ENCODE measurements around the gene VPS51. TPM values are rescaled to one million over a fixed set of nuclear protein-coding genes. Genes with fewer than 3 reads are reported as not detected.
A peak's percentile ranks its signal among the peaks of the same experiment; 100 is the strongest.

The VPS51 gene
- total and polyA plus RNA-seq, 9 of the 15 experiments (the other 6 are each of a cell fraction or from before 2014, with no cell fraction given) = 1.8 to 143 (median 46.8) TPM

DNA sequence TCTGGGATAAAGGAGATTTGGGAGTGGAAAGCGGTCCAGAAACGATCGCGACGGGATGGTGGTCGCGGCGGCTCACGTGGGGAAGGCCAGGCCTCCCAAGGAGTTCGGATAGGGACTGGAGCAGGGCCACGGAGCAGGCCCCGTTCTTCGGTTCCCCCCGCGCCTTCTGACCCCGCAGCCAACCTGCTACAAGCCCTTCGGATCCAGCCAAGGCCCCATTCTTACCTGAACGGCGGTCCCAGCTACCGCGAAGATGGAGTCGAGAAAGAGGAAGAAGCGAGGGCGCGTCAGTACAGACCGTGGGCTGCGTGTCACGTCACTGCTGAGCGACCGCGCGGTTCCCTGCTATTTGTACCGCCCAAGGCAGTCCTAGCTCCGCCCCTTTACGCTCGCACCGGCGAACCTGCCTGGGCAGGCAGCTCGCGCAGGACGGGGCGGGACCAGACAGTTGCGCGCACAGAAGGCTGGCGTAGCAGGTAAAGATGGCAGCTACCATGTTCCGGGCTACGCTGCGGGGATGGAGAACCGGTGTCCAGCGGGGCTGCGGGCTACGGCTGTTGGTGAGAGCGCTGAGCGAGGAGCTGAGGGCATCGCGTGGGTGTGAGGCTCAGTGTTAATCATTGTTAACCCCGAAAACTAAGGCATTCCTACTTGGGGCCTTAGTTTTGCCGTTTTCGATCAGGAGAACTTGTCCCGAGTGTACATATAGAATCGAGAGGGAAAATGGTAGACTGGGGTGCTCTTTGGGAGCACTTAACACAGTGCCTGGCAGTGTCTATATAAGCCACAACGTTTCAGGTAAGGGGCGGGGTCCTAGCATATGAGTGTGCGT lies 26.1 kb downstream of the VPS51 start, which contains the start of the genes FAU and MRPL49 (continued):
- no peak for TF ChIP-seq HNRNPUL1 (IDR thresholded peaks at IDR 0.05; ENCODE audit: low read length)
- TF ChIP-seq BRF1 (IDR thresholded peaks at IDR 0.05; ENCODE audit: borderline replicate concordance, extremely low read depth, insufficient read length) = no peak
- peak; percentile 63; the same call in 1 of the 2 replicates for TF ChIP-seq GTF2E2 (tag; IDR thresholded peaks at IDR 0.05)
- peak; percentile 98 for TF ChIP-seq CREB1 (IDR thresholded peaks at IDR 0.05)
- peak; percentile 99 for TF ChIP-seq CREB1 (CRISPR knock-in tag; IDR thresholded peaks at IDR 0.05)
- no peak for TF ChIP-seq EHMT2 (IDR thresholded peaks at IDR 0.05)
- TF ChIP-seq NCOR1 (IDR thresholded peaks at IDR 0.05) = no peak
- TF ChIP-seq FOXJ3 (CRISPR knock-in tag; IDR thresholded peaks at IDR 0.05) = no peak
- TF ChIP-seq, protein P1, sequence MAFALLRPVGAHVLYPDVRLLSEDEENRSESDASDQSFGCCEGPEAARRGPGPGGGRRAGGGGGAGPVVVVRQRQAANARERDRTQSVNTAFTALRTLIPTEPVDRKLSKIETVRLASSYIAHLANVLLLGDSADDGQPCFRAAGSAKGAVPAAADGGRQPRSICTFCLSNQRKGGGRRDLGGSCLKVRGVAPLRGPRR (CRISPR knock-in tag; IDR thresholded peaks at IDR 0.05) = no peak
- no peak for TF ChIP-seq ZNF75A (CRISPR knock-in tag; IDR thresholded peaks at IDR 0.05)
- TF ChIP-seq, protein P2, sequence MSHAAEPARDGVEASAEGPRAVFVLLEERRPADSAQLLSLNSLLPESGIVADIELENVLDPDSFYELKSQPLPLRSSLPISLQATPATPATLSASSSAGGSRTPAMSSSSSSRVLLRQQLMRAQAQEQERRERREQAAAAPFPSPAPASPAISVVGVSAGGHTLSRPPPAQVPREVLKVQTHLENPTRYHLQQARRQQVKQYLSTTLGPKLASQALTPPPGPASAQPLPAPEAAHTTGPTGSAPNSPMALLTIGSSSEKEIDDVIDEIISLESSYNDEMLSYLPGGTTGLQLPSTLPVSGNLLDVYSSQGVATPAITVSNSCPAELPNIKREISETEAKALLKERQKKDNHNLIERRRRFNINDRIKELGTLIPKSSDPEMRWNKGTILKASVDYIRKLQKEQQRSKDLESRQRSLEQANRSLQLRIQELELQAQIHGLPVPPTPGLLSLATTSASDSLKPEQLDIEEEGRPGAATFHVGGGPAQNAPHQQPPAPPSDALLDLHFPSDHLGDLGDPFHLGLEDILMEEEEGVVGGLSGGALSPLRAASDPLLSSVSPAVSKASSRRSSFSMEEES (CRISPR knock-in tag; IDR thresholded peaks at IDR 0.05) = no peak
- TF ChIP-seq SMAD4 (CRISPR knock-in tag; conservative IDR thresholded peaks at IDR 0.05) = no peak; the same call in none of the 2 replicates
- TF ChIP-seq ZNF384 (IDR thresholded peaks at IDR 0.05; ENCODE audit: low read depth, low read length) = no peak
- TF ChIP-seq POLR3A (IDR thresholded peaks at IDR 0.05; ENCODE audit: borderline replicate concordance, extremely low read depth, insufficient read depth, insufficient read length) = no peak
- TF ChIP-seq RBM22 (IDR thresholded peaks at IDR 0.05; ENCODE audit: low read depth, low read length, poor library complexity, severe bottlenecking) = no peak
- TF ChIP-seq, protein P3, sequence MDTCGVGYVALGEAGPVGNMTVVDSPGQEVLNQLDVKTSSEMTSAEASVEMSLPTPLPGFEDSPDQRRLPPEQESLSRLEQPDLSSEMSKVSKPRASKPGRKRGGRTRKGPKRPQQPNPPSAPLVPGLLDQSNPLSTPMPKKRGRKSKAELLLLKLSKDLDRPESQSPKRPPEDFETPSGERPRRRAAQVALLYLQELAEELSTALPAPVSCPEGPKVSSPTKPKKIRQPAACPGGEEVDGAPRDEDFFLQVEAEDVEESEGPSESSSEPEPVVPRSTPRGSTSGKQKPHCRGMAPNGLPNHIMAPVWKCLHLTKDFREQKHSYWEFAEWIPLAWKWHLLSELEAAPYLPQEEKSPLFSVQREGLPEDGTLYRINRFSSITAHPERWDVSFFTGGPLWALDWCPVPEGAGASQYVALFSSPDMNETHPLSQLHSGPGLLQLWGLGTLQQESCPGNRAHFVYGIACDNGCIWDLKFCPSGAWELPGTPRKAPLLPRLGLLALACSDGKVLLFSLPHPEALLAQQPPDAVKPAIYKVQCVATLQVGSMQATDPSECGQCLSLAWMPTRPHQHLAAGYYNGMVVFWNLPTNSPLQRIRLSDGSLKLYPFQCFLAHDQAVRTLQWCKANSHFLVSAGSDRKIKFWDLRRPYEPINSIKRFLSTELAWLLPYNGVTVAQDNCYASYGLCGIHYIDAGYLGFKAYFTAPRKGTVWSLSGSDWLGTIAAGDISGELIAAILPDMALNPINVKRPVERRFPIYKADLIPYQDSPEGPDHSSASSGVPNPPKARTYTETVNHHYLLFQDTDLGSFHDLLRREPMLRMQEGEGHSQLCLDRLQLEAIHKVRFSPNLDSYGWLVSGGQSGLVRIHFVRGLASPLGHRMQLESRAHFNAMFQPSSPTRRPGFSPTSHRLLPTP (IDR thresholded peaks at IDR 0.05; ENCODE audit: borderline replicate concordance, extremely low read depth, insufficient read length) = no peak
- TF ChIP-seq POLR2A (conservative IDR thresholded peaks at IDR 0.05) = peak; percentile 95
- no peak for TF ChIP-seq ZNF311 (CRISPR knock-in tag; IDR thresholded peaks at IDR 0.05)
- TF ChIP-seq DPF2 (IDR thresholded peaks at IDR 0.05) = 0 out of 2 replicates have a peak, but pooled peaks have one; percentile 19
- TF ChIP-seq ZNF778 (CRISPR knock-in tag; IDR thresholded peaks at IDR 0.05) = no peak
- no peak for TF ChIP-seq MED1 (CRISPR knock-in tag; IDR thresholded peaks at IDR 0.05; ENCODE audit: borderline replicate concordance)
- no peak for TF ChIP-seq GTF2A2 (tag; IDR thresholded peaks at IDR 0.05)
- TF ChIP-seq CBX5 (IDR thresholded peaks at IDR 0.05; ENCODE audit: borderline replicate concordance, low read depth) = no peak
- TF ChIP-seq JUN (IDR thresholded peaks at IDR 0.05; ENCODE audit: borderline replicate concordance, low read depth, low read length) = peak; percentile 53; the same call in 1 of the 2 replicates
- no peak for TF ChIP-seq JUN (CRISPR knock-in tag; IDR thresholded peaks at IDR 0.05; ENCODE audit: borderline replicate concordance)
- TF ChIP-seq CSDE1 (IDR thresholded peaks at IDR 0.05) = peak in 1 of 2 experiments; percentile 47; a peak in 1 of 4 replicates

Measured in K562 (cell line).